ENCODE data around the gene LRP2.

- no peak for TF ChIP-seq CTCF (IDR thresholded peaks at IDR 0.05)
- no peak for TF ChIP-seq POLR2AphosphoS5 (IDR thresholded peaks at IDR 0.05)
- no peak for TF ChIP-seq POLR2A (IDR thresholded peaks at IDR 0.05)
Measured at GRCh38 chr2:169301596-169302335, 60.6 kb downstream of the LRP2 start.

Data from gastroesophageal sphincter (tissue), 3 donors.